Esophagus muscularis mucosa (tissue), 4 donors: Measurements from ENCODE around the gene VPS9D1. TPM values are rescaled to one million over a fixed set of nuclear protein-coding genes. Genes with fewer than 3 reads are reported as not detected.
"Not testable (repeated sequence)": the region's sequence is repeated elsewhere in the genome, so short reads cannot be mapped to it uniquely, and the experiment has no call there.

ENCODE experiments used
- DNase-seq: peaks from one replicate; pipeline ENCODE4 v3.0.0-alpha.2; 2017; ENCODE audit errors: extremely low spot score
- H3K27ac ChIP-seq, 4 donors: fragments of 200-600 bp; sonication (generic); replicated peaks in 1 of 4; 1 replicate in 3 of 4; 2 replicates in 1 of 4; pipeline ENCODE4 v1.5.1; 2016 to 2019; ENCODE audit warnings: mild to moderate bottlenecking in 1 of 4
- H3K27me3 ChIP-seq, 4 donors: fragments of 200-600 bp; sonication (generic); one replicate each; pipeline versions ENCODE4 v1.5.1 to v1.6.0; 2016 to 2019
- H3K36me3 ChIP-seq, 4 donors: fragments of 200-600 bp; sonication (generic); one replicate each; pipeline ENCODE4 v1.5.1; 2016 to 2019
- H3K4me1 ChIP-seq, 4 donors: fragments of 200-600 bp; sonication (generic); one replicate each; pipeline ENCODE4 v1.5.1; 2016 to 2019
- H3K4me3 ChIP-seq, 4 donors: fragments of 200-600 bp; sonication (generic); 1 replicate in 2 of 4; 2 replicates in 2 of 4; pipeline ENCODE4 v1.5.1; 2016 to 2019; ENCODE audit warnings: mild to moderate bottlenecking in 4 of 4, moderate library complexity in 1 of 4
- H3K9me3 ChIP-seq, 4 donors: fragments of 200-600 bp; sonication (generic); 1 replicate in 3 of 4; 2 replicates in 1 of 4; pipeline ENCODE4 v1.5.1; 2016 to 2019
- EP300 ChIP-seq: sonication (generic); formaldehyde crosslinking; IDR thresholded peaks from one replicate; pipeline ENCODE4 v1.6.1; 2017; ENCODE audit warnings: antibody characterized with exemption
- POLR2A ChIP-seq: fragments of 450-650 bp; IDR thresholded peaks from one replicate; pipeline ENCODE4 v1.6.1; 2017; ENCODE audit warnings: antibody characterized with exemption, moderate library complexity, mild to moderate bottlenecking, low read depth
- POLR2AphosphoS5 ChIP-seq, 2 donors: sonication (generic); formaldehyde crosslinking; IDR thresholded peaks; one replicate each; pipeline ENCODE4 v1.6.1; 2017; ENCODE audit warnings: antibody characterized with exemption in 2 of 2
- WGBS: methylation state at CpG from one replicate; pipeline ENCODE4 v1.1.5; 2018; 5-methylcytosine and 5-hydroxymethylcytosine counted together
- intact Hi-C: fragments of 100-400 bp; cut with DNase I; formaldehyde crosslinking; loops from one replicate; pipeline ENCODE4 v1.15.1; 2023
- total RNA-seq, 4 donors: library from RNA; depleted of rRNA; stranded (reverse); fragments of >200 nt; gene quantifications; one replicate each; pipeline versions ENCODE4 v1.1.0 to v1.2.1, GENCODE V29; 2016
- TF ChIP-seq, protein P1 (sequence below), 3 experiments: fragments of 200-600 bp in 2 of 3; fragments of 450-650 bp in 1 of 3; sonication (generic) in 2 of 3; IDR thresholded peaks; one replicate each; pipeline ENCODE4 v1.5.1; 2017 to 2019; ENCODE audit warnings: antibody characterized with exemption in 3 of 3, mild to moderate bottlenecking in 2 of 3, moderate library complexity in 1 of 3

The VPS9D1 gene
- total RNA-seq, 4 donors from 2014 or later, result 4.6 to 10.2 (median 7.1) TPM

DNA sequence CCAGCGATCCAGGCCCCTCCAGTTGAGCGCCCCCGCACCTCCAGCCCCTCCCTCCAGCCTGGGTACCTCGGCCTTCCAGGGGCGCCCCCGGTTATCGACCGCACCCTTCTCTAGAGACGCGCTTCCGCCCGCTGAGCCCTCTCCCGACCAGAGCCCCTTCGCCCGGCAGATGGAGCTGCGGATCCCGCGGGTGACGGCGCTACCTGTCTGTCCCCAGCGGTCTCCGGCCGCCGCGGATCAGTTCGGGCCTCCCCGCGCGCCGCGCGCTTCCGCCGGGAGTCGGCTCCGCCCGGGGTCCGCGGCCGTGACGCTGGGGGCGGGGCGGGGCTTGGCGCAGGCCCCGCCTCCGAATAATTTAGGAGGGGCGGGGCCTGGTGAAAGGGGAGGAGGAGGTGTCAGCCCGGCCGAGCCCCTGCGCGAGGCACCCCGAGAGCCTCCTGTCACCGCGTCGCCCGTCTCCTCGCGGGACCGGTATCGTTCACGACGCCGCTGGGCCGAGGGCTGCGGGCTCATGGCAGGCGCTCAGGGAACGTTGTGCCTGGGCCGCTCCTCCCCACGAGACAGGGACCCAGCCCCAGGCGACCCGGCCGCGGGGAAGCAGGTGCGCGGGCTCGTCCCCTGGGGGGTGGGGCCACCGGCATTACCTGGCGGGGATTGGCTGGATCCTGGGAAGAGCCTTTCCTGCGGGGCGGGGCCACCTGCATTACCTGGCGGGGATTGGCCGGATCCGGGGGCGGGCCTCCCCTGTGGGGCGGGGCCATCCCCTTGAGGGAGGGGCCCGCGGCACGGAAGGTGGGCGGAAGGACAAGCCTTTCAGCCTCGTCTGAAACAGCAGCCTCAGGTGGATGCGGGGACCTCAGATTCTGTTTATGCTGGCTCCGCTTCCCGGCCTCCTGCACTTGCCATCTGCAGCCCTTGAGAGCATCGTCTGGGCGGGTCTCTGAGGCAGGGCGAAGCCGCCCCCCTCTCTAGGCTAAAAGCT lies 19.0 kb downstream of the VPS9D1 start, which contains the start of gene SPATA2L:
SPATA2L (minus strand) TSS at position 281 of the 982 bp plus-strand sequence. CDS start 473 bp downstream, outside the sequence.
- H3K4me3 ChIP-seq, result peak within 1 kb of the TSS; percentile 73 to 94 (median 82)

DNA sequence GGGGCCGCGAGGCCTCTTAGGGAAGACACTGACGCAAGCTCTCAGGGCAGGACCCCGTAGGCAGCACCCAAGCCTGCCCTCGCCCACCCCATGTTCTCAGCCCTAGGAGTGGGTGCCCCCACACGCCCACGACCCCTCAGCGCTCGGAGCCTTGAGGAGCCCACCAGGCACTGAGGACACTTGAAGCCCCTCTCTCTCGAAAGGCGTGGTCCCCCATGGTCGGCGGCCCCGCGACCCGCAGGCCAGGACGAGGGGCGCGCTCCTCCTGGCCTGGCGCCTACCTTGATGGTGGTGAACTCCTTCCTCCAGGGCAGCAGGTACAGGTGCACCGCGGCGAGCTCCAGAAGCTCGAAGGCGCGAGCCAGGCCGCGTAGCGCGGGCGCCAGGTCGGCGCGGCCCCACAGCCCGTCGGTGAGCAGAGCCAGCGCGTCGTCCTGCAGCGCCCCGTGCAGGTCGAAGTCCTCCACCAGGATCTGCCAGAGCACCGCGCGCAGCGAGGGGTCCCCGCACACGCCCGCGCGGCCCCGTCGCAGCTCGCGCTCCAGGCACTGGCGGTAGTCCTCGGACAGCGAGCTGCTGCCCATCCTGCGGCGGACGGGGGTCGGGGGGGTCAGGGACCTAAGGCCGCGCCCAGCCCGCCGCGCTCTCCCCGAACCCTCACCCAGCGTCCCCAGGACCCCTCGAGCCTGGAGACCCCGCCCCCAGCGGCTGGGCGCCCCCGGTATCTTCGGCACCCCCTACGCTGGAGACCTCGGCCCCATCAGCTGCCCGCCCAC lies 19.9 kb downstream of the VPS9D1 start:
- Histone ChIP-seq H3K9me3 (no peaks in the 10 kb centered on the region), H3K4me3 (peak overlapping the region; percentile 73 to 94 (median 82)), H3K27me3 (no peaks in the 10 kb centered on the region), H3K4me1 (peaks cover 15 to 35% (median 34%) of the 10 kb centered on the region in 4 donors), H3K27ac (peak overlapping the region; percentile 74 to 86 (median 80)), H3K36me3 (peaks cover 0 to 23% (median 20%) of the 10 kb centered on the region in 4 donors)
- no peak for TF ChIP-seq POLR2A
- TF ChIP-seq EP300, result no peak
- no peak for TF ChIP-seq POLR2AphosphoS5 (IDR thresholded peaks at IDR 0.05)
- TF ChIP-seq, protein P1, sequence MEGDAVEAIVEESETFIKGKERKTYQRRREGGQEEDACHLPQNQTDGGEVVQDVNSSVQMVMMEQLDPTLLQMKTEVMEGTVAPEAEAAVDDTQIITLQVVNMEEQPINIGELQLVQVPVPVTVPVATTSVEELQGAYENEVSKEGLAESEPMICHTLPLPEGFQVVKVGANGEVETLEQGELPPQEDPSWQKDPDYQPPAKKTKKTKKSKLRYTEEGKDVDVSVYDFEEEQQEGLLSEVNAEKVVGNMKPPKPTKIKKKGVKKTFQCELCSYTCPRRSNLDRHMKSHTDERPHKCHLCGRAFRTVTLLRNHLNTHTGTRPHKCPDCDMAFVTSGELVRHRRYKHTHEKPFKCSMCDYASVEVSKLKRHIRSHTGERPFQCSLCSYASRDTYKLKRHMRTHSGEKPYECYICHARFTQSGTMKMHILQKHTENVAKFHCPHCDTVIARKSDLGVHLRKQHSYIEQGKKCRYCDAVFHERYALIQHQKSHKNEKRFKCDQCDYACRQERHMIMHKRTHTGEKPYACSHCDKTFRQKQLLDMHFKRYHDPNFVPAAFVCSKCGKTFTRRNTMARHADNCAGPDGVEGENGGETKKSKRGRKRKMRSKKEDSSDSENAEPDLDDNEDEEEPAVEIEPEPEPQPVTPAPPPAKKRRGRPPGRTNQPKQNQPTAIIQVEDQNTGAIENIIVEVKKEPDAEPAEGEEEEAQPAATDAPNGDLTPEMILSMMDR (IDR thresholded peaks at IDR 0.05), result no peak
- 5% methylated on average over 4 of the region's 78 CpGs for WGBS
- no peak for DNase-seq
- intact Hi-C loops, result loop anchor here (5.0 to 10.0 kb wide), 2 partner anchors 91 to 164 kb away; no protein-coding TSS in a partner anchor

More for the DNA sequence above, 19.0 kb downstream of the VPS9D1 start, which contains the start of gene SPATA2L:
- TF ChIP-seq POLR2A (peak; percentile 78), EP300 (no peak), POLR2AphosphoS5 (IDR thresholded peaks at IDR 0.05) (peak; percentile 80 to 94)
- TF ChIP-seq, protein P1 (IDR thresholded peaks at IDR 0.05), result peak in 1 of 3 experiments; percentile 29
- Histone ChIP-seq H3K9me3 (no peaks in the 10 kb centered on the region), H3K27ac (peak within 1 kb of the TSS; percentile 74 to 86 (median 80)), H3K4me1 (peaks cover 15 to 41% (median 40%) of the 10 kb centered on the region in 4 donors), H3K27me3 (no peaks in the 10 kb centered on the region), H3K36me3 (peaks cover 0 to 16% (median 15%) of the 10 kb centered on the region in 4 donors)
- DNase-seq, result peak; percentile 96
- intact Hi-C loops, result loop anchor here (5.0 to 10.0 kb wide), 2 partner anchors 91 to 163 kb away; no protein-coding TSS in a partner anchor
- WGBS, result 0% methylated on average over 39 of the region's 97 CpGs

DNA sequence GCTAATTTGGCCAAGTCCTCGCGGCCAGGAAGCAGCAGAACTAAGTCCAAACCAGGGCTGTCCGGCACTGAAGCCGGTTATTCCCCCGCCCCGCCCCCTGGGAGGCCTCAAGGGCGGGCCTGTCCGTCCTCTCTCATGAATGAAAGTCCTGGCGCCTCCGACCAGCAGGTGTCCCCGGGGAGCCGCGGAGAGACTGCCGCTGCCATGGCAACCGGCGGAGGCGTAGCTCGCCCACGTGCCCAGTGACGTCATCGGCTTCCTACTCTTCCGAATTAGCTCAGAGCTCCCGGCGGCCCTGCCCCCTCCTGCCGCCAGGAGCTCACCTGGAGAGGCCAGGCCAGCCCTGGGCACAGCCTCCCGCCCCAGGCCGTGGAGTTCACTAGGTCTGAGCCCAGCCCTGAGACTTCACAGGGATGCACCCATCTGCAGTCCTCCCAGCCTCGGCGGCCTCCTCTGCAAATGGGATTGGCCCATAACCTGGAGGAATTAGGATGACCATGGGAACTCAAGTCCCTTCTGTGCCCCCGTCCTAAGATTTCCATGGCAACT lies 20.5 kb downstream of the VPS9D1 start:
- Histone ChIP-seq H3K27me3 (no peaks in the 10 kb centered on the region), H3K36me3 (peaks cover 0 to 30% (median 27%) of the 10 kb centered on the region in 4 donors), H3K27ac (peak overlapping the region; percentile 74 to 86 (median 80)), H3K4me3 (peak overlapping the region; percentile 73 to 94 (median 82)), H3K4me1 (peaks cover 15 to 32% (median 30%) of the 10 kb centered on the region in 4 donors), H3K9me3 (no peaks in the 10 kb centered on the region)
- 0% methylated on average over 6 of the region's 30 CpGs for WGBS
- intact Hi-C loops, result loop anchor here (5.0 to 10.0 kb wide), 2 partner anchors 92 to 165 kb away; no protein-coding TSS in a partner anchor
- peak; percentile 72 to 93 for TF ChIP-seq POLR2AphosphoS5 (IDR thresholded peaks at IDR 0.05)
- no peak for TF ChIP-seq EP300
- TF ChIP-seq, protein P1 (IDR thresholded peaks at IDR 0.05), result peak; percentile 69 to 88 (median 82)
- DNase-seq, result peak; percentile 100

DNA sequence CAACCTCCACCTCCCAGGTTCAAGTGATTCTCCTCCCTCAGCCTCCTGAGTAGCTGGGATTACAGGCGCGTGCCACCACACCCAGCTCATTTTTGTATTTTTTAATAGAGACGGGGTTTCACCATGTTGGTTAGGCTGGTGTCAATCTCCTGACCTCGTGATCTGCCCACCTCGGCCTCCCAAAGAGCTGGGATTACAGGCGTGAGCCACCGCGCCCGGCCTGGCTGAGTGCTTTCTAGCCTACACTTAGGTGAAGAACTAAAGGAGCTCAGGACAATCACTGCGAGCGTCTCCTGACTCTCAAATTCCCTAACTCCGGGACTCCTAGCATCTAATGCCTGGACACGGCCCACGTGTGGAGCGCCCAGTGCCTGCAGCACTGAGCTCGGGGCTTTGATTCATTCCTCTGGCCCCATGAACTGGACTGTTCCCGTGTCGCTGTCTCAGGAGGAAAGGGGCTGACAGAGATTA lies 21.0 kb downstream of the VPS9D1 start:
- H3K36me3 ChIP-seq, result peaks cover 0 to 35% (median 31%) of the 10 kb centered on the region in 4 donors
- not testable (repeated sequence) for H3K9me3 ChIP-seq, H3K27me3 ChIP-seq, DNase-seq
- intact Hi-C loops, result loop anchor here (5.0 to 10.0 kb wide), 2 partner anchors 93 to 165 kb away; no protein-coding TSS in a partner anchor
- WGBS, result 67% methylated on average over 16 of the region's 18 CpGs
- peaks cover 15 to 32% (median 30%) of the 10 kb centered on the region in 4 donors for H3K4me1 ChIP-seq
- H3K27ac ChIP-seq, result peak overlapping the region; percentile 74 to 86 (median 80)
- peak overlapping the region; percentile 73 to 94 (median 82) for H3K4me3 ChIP-seq

DNA sequence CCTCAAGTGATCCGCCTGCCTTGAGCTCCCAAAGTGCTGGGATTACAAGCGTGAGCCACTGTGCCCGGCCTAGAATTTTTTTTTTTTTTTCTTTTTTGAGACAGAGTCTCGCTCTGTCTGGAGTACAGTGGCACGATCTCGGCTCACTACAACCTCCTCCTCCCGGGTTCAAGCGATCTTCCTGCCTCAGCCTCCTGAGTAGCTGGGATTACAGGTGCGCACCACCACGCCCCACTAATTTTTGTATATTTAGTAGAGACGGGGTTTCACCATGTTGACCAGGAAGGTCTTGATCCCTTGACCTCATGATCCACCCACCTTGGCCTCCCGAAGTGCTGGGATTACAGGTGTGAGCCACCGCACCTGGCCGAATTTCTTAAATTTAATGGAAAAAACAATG lies 22.0 kb downstream of the VPS9D1 start:
- H3K9me3 ChIP-seq, H3K4me3 ChIP-seq, H3K27me3 ChIP-seq, H3K27ac ChIP-seq, DNase-seq, intact Hi-C loops: not testable (repeated sequence)
- Histone ChIP-seq H3K4me1 (peaks cover 15 to 32% (median 30%) of the 10 kb centered on the region in 4 donors), H3K36me3 (peaks cover 7 to 44% (median 41%) of the 10 kb centered on the region in 4 donors)
- 94% methylated on average over 14 of the region's 14 CpGs for WGBS
